ENCODE results near the gene OCLN.
A peak's percentile ranks its signal among the peaks of the same experiment; 100 is the strongest.
"Not testable (repeated sequence)": the region's sequence is repeated elsewhere in the genome, so short reads cannot be mapped to it uniquely, and the experiment has no call there.

OCLN gene

DNA sequence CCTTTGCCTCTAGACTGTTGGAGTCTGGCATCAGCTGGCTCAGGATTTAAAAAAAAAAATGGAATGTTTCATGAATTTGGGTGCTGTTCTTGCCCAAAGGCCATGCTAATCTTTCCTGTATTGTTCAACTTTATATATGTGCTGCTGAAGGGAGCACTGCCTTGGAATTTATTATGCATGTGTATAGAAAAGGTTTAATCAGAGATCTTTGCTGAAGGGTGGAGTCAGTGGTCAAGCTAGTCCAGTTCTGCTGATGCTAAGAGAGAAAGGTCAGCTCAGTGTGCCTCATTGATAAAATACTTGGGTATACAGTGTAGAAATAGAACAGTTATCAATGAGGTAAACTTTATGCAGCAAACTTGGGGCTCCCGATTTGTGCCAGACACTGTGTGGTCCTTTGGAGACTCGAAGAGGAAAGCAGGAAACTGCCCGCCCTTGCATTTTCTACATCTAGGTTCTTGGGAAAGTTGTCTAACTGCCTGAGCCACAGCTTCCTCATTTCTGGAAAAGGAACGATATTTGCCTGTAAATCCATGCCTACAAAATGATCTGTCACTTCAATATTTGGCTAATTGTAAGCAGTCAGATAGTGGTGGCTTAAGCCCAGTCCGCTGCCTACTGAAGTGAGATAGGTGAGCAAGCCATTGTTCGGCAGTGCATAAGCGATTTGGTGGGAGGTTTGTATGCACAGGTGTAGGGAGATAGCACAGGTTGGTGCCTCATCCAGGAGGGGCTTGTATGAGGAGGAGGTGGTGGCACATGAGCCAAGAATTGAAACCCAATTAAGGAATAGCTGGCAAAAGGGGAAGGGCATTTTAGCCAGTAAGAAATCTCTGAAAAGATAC is 38.2 kb downstream of the OCLN start:
- Histone ChIP-seq H3K4me1 (ENCODE audit: insufficient read depth, low read length) (peaks cover 19% of the 10 kb centered on the region), H3K27ac (ENCODE audit: low read depth, low read length) (no peak overlapping the region), H3K4me3 (ENCODE audit: low read length) (no peak overlapping the region), H3K27me3 (ENCODE audit: insufficient read depth, low read length) (no peaks in the 10 kb centered on the region), H3K9ac (ENCODE audit: low read depth, low read length) (no peak overlapping the region), H3K9me3 (ENCODE audit: insufficient read depth, low read depth, low read length) (no peaks in the 10 kb centered on the region), H3K36me3 (ENCODE audit: insufficient read depth, low read length) (0 out of 2 replicates have a peak, but pooled peaks cover 9% of the 10 kb centered on the region)
- 93% methylated on average over 7 of the region's 7 CpGs for WGBS

DNA sequence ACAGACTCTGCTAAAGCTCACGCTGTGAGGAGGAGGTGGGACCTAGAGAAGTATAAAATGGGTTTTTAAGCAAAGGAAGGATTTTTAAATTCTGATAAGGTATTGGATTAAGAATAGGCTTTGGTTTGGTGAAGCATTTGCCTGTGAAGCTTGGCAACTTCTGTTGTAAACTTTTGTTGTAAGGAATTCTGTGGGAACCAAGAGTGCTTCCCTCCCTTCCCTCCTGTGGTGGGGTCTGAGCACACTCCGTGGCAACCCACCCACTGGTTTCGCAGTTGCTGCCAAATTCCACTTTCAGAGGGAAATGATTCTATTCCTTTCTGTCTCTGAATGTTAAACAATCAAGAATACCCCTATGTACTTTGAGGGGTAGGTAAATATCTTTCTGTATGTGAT is 38.8 kb downstream of the OCLN start:
- 72% methylated on average over 3 of the region's 3 CpGs for WGBS
- 0 out of 2 replicates have a peak, but pooled peaks cover 6% of the 10 kb centered on the region for H3K36me3 ChIP-seq (ENCODE audit: insufficient read depth, low read length)
- no peaks in the 10 kb centered on the region for H3K27me3 ChIP-seq (ENCODE audit: insufficient read depth, low read length)
- H3K9me3 ChIP-seq (ENCODE audit: insufficient read depth, low read depth, low read length), result no peaks in the 10 kb centered on the region
- H3K4me1 ChIP-seq (ENCODE audit: insufficient read depth, low read length), result peaks cover 19% of the 10 kb centered on the region
- no peak overlapping the region for H3K27ac ChIP-seq (ENCODE audit: low read depth, low read length)
- no peak overlapping the region for H3K4me3 ChIP-seq (ENCODE audit: low read length)
- H3K9ac ChIP-seq (ENCODE audit: low read depth, low read length), result no peak overlapping the region

DNA sequence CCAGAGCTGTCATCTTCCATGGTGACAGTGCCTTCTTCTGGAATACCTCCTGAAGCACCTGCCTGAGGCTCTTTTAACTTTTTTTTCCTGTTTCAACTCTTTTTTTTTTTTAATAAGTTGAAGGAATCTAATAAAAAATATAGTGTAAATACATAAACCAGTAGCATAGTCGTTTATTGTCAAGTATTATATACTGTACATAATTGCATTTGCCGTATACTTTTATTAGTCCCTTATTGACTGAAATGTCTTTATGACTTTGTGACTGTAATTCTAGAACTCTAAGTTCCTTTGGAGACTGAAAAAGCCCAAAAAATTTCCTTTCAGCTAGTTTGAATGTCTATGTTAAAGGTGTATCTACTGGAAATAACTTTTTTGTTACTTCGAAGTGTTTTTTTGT is 45.3 kb downstream of the OCLN start:
- not testable (repeated sequence) for H3K4me1 ChIP-seq (ENCODE audit: insufficient read depth, low read length); H3K36me3 ChIP-seq (ENCODE audit: insufficient read depth, low read length); H3K4me3 ChIP-seq (ENCODE audit: low read length); H3K27me3 ChIP-seq (ENCODE audit: insufficient read depth, low read length); H3K9me3 ChIP-seq (ENCODE audit: insufficient read depth, low read depth, low read length); H3K27ac ChIP-seq (ENCODE audit: low read depth, low read length); H3K9ac ChIP-seq (ENCODE audit: low read depth, low read length)
- no CpG with 5 or more reads among the region's 3 CpGs for WGBS

DNA sequence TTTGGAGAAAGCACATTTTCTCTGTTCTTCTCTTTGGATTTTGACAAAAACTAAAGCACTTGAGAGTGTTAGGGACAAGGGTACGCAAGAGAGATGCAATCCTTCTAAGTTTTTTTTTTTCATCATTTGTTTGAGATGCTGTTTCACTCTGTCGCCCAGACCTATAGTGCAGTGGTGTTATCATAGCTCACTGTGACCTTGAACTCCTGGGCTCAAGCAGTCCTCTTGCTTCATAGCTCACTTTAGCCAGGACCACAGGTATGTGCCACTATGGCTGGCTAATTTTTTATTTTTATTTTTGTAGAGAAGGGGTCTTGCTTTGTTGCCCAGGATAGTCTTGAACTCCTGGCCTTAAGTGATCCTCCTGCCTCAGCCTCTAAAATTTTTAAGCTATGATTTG is 46.1 kb downstream of the OCLN start:
- not testable (repeated sequence) for H3K36me3 ChIP-seq (ENCODE audit: insufficient read depth, low read length); H3K4me3 ChIP-seq (ENCODE audit: low read length); H3K27me3 ChIP-seq (ENCODE audit: insufficient read depth, low read length); H3K9ac ChIP-seq (ENCODE audit: low read depth, low read length); H3K27ac ChIP-seq (ENCODE audit: low read depth, low read length); H3K9me3 ChIP-seq (ENCODE audit: insufficient read depth, low read depth, low read length); H3K4me1 ChIP-seq (ENCODE audit: insufficient read depth, low read length)
- 86% methylated on average over 1 of the region's 2 CpGs for WGBS

DNA sequence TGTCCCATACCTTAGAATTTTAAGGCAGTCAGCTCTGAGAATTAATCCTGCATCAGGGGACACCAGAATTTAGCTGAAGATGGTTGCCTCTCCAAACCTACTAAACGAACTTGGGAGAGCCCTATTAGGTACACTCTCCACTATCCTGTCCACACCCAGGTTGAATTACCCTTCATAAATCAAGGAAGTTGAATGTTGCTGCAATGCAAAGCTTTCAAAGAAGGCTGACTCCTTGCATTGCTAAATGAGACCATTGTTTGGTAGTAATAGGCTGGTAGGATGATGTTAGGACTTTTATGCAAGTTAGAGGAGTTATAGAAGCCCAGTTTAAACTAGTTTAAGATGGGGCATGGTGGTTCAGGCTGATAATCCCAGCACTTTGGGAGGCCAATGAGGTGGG is 48.8 kb downstream of the OCLN start:
- not testable (repeated sequence) for H3K4me1 ChIP-seq (ENCODE audit: insufficient read depth, low read length); H3K4me3 ChIP-seq (ENCODE audit: low read length); H3K9me3 ChIP-seq (ENCODE audit: insufficient read depth, low read depth, low read length); H3K27ac ChIP-seq (ENCODE audit: low read depth, low read length); H3K36me3 ChIP-seq (ENCODE audit: insufficient read depth, low read length); H3K27me3 ChIP-seq (ENCODE audit: insufficient read depth, low read length); H3K9ac ChIP-seq (ENCODE audit: low read depth, low read length)
- no CpG with 5 or more reads among the region's 1 CpG for WGBS

DNA sequence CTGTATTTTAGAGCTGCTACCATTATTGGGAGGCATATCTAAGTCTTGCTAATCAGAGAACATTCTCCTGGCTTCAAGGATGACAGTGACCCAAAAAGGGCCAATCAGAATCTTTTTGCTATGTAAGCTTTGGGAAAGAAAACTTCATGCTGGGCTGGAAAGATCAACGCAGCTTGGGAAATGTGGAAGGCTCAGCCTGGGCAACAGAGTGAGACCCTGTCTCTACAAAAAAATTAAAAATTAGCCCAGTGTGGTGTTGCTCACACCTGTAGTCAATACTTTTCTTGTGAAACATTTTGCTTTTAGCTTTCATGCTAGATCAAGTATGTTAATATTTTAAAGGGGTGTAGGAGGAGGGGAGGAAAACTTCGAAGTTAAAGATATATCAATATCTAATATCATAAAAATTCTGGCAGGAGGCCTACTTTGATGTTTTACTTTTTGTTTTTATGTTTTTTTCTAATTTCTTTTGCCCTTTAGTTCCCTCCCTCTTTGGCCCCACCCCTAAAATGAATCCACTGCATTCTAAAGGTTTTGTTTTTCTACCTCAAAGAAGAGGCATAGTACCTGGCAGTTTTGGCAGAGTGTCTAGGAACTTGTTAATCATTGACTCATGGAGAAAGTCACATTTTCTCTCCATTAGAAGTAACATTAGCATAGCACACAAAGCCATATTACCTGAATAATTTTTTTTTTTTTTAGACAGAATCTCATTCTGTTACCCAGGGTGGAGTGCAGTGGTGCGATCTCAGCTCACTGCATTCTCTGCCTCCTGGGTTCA is 50.4 kb downstream of the OCLN start:
- H3K9me3 ChIP-seq (ENCODE audit: insufficient read depth, low read depth, low read length); H3K36me3 ChIP-seq (ENCODE audit: insufficient read depth, low read length); H3K27me3 ChIP-seq (ENCODE audit: insufficient read depth, low read length); H3K9ac ChIP-seq (ENCODE audit: low read depth, low read length); H3K4me1 ChIP-seq (ENCODE audit: insufficient read depth, low read length); H3K4me3 ChIP-seq (ENCODE audit: low read length); H3K27ac ChIP-seq (ENCODE audit: low read depth, low read length): not testable (repeated sequence)
- no CpG with 5 or more reads among the region's 3 CpGs for WGBS

DNA sequence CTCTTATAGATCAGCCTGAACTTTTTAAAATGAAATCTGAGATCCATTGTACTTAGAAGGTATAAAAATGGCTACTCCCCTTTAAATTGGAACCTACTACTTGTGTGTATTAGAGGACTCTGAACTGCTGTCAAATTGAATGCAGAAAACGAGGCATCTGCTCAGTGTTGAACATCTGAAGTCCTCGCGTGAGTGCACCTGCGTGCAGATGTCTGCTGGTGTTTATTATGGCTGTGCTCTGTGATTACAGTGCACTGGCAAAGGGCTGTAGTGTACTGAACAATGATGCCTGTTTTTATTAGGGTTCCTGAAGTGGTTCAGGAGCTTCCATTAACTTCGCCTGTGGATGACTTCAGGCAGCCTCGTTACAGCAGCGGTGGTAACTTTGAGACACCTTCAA is 52.0 kb downstream of the OCLN start:
- not testable (repeated sequence) for H3K36me3 ChIP-seq (ENCODE audit: insufficient read depth, low read length); H3K9ac ChIP-seq (ENCODE audit: low read depth, low read length); H3K27ac ChIP-seq (ENCODE audit: low read depth, low read length); H3K9me3 ChIP-seq (ENCODE audit: insufficient read depth, low read depth, low read length); H3K4me1 ChIP-seq (ENCODE audit: insufficient read depth, low read length); H3K27me3 ChIP-seq (ENCODE audit: insufficient read depth, low read length); H3K4me3 ChIP-seq (ENCODE audit: low read length)
- WGBS, result no CpG with 5 or more reads among the region's 7 CpGs

DNA sequence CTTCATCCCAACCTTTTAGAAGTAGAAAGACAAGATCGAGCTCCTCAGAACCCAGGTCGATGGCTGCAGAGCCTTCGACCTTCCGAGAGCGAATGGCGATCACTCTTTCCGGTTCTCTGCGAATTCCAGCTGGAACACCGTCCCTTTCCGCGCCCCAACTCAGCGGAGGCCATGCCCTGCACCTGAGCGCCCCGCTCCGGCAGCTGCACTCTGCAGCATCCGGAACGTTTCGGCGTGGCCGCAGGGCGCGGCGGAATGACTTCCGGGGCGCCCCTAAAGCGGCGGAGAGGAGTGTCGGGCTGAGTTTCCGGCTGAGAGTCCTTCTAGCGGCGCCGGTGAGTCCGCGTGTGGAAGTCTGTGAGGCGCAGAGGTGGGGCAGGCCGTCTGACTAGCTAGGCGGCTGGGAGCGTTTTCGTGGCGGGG is 67.3 kb downstream of the OCLN start, which contains the start of gene GTF2H2C:
TSS of gene GTF2H2C (plus strand) at position 284 of the 423 bp plus-strand sequence. CDS start 4,942 bp downstream, outside the sequence.
- peak within 1 kb of the TSS; percentile 81; the same call in 1 of the 2 replicates for H3K27ac ChIP-seq (ENCODE audit: low read depth, low read length)
- not testable (repeated sequence) for H3K9me3 ChIP-seq (ENCODE audit: insufficient read depth, low read depth, low read length); H3K4me1 ChIP-seq (ENCODE audit: insufficient read depth, low read length); H3K27me3 ChIP-seq (ENCODE audit: insufficient read depth, low read length); H3K36me3 ChIP-seq (ENCODE audit: insufficient read depth, low read length)
- peak within 1 kb of the TSS; percentile 59 for H3K4me3 ChIP-seq (ENCODE audit: low read length)
- WGBS, result 1% methylated on average over 38 of the region's 40 CpGs
- H3K9ac ChIP-seq (ENCODE audit: low read depth, low read length), result peak within 1 kb of the TSS; percentile 83

DNA sequence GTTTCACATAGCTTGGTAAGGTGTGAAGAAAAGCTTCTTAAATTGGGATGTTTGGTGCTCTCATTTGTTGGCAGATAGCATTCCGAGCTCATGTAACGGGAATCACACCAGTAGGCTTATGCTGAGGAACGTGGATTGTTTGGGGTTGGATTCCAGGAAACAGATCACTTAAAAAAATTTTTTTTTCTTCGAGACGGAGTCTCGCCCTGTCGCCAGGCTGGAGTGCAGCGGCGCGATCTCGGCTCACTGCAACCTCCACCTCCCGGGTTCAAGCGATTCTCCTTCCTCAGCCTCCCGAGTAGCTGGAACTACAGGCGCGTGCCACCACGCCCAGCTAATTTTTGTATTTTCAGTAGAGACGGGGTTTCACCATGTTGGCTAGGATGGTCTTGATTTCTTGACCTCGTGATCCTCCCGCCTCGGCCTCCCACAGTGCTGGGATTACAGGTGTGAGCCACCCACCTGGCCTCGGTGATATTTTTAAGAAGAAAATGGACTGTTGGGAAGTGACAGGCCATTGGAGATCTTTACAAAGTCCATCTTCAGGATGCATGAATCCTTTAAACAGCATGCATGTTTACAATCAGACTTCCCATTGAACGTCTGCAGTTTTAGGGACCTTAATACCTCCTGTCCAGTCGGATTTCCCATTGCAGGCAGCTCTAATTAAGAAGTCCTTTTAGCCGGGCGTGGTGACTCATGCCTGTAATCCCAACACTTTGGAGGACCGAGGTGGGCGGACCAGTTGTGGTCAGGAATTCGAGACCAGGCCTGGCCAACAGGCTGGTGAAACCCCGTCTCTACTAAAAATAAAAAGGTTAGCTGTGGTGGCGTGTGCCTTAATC is 68.2 kb downstream of the OCLN start:
- not testable (repeated sequence) for H3K36me3 ChIP-seq (ENCODE audit: insufficient read depth, low read length); H3K27ac ChIP-seq (ENCODE audit: low read depth, low read length); H3K4me1 ChIP-seq (ENCODE audit: insufficient read depth, low read length); H3K27me3 ChIP-seq (ENCODE audit: insufficient read depth, low read length); H3K9me3 ChIP-seq (ENCODE audit: insufficient read depth, low read depth, low read length)
- peak overlapping the region; percentile 44; the same call in 1 of the 2 replicates for H3K9ac ChIP-seq (ENCODE audit: low read depth, low read length)
- H3K4me3 ChIP-seq (ENCODE audit: low read length), result peak overlapping the region; percentile 53
- 14% methylated on average over 13 of the region's 31 CpGs for WGBS

DNA sequence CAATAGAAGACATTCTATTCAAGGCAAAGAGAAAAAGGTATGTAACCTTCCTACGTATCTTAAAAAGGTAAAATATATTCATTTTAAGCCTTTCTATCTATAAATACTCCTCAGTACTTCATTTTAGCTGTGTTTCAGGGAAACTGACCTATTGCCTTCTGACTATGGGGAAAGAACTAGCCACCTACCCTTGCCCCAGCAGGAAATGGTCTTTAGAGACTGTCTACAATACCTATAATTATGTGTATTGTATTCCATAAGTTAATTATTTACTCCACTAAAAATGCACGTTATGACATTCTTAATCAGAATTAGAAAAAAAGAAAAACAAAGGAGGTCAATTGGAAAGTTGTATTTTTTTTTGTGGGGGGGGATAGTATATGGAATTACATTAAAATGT is 73.6 kb downstream of the OCLN start:
- not testable (repeated sequence) for H3K27ac ChIP-seq (ENCODE audit: low read depth, low read length); H3K36me3 ChIP-seq (ENCODE audit: insufficient read depth, low read length); H3K4me3 ChIP-seq (ENCODE audit: low read length); H3K4me1 ChIP-seq (ENCODE audit: insufficient read depth, low read length); H3K9me3 ChIP-seq (ENCODE audit: insufficient read depth, low read depth, low read length); H3K9ac ChIP-seq (ENCODE audit: low read depth, low read length); H3K27me3 ChIP-seq (ENCODE audit: insufficient read depth, low read length)
- WGBS, result no CpG with 5 or more reads among the region's 2 CpGs

DNA sequence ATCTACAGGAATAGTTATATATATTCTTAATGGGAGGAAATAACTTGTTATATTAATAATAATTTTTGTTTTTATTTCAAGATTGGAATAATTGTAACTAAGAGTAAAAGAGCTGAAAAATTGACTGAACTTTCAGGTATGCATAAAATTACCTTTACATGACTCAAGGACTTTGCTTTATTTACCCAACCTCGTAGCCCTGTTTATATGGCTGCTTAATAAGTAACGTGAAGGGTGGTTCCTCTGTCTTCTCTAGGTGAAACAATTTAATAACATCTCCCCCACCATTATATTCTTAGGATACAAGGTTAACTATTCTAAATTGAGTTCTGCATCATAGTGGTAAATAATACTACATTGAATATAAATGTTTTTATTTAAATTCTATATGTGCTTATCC is 75.5 kb downstream of the OCLN start:
- not testable (repeated sequence) for H3K36me3 ChIP-seq (ENCODE audit: insufficient read depth, low read length); H3K9me3 ChIP-seq (ENCODE audit: insufficient read depth, low read depth, low read length); H3K27me3 ChIP-seq (ENCODE audit: insufficient read depth, low read length); H3K4me3 ChIP-seq (ENCODE audit: low read length); H3K9ac ChIP-seq (ENCODE audit: low read depth, low read length); H3K27ac ChIP-seq (ENCODE audit: low read depth, low read length); H3K4me1 ChIP-seq (ENCODE audit: insufficient read depth, low read length)
- WGBS, result no CpG with 5 or more reads among the region's 2 CpGs

Measured in HUES64 (cell line).